ENCODE measurements around the gene TRIM8. TPM values are rescaled to one million over a fixed set of nuclear protein-coding genes. Genes with fewer than 3 reads are reported as not detected.

TRIM8 gene
- total and polyA plus RNA-seq, 9 donors: 48.5 to 120 (median 84.3) TPM

- peak; percentile 63 to 82 (median 75) for DNase-seq
- no peaks in the 10 kb centered on the region for H3K27me3 ChIP-seq
- intact Hi-C loops (cut with DNase I): loop anchor here in 2 of 4 donors (2.0 to 10.0 kb wide), 2 partner anchors 71 kb away; partner anchors contain the start of genes ARL3 (in 2 of the 2) and SFXN2 (in 2 of the 2)
Observed at GRCh38 chr10:102643336-102644065, 778 bp upstream of the TRIM8 start.

GRCh38 chr10:102644646-102645387 lies 538 bp downstream of the TRIM8 start:
- intact Hi-C loops (cut with DNase I): loop anchor here in 3 of 4 donors (2.0 to 10.0 kb wide), 3 partner anchors 67 to 70 kb away; partner anchors contain the start of genes ARL3 (in 3 of the 3) and SFXN2 (in 3 of the 3)

More at GRCh38 chr10:102643336-102644065, 778 bp upstream of the TRIM8 start:
- H3K9me3 ChIP-seq: no peaks in the 10 kb centered on the region
- no peaks in the 10 kb centered on the region for H3K36me3 ChIP-seq
- peaks cover 10% of the 10 kb centered on the region for H3K4me1 ChIP-seq (ENCODE audit: insufficient read depth)
- TF ChIP-seq CTCF (IDR thresholded peaks at IDR 0.05): no peak
- peak; percentile 61 for TF ChIP-seq POLR2A (IDR thresholded peaks at IDR 0.05)
- no peak for TF ChIP-seq EP300 (IDR thresholded peaks at IDR 0.05)
- 0 to 2% (median 1%) methylated on average over 74 to 76 of the region's 76 CpGs for WGBS, 3 donors
- H3K27ac ChIP-seq: peak overlapping the region; percentile 91 to 98
- H3K4me3 ChIP-seq: peak overlapping the region; percentile 69

GRCh38 chr10:102645388-102645740 lies 1.1 kb downstream of the TRIM8 start:
- peaks cover 26% of the 10 kb centered on the region for H3K4me1 ChIP-seq (ENCODE audit: insufficient read depth)
- H3K27ac ChIP-seq: peak overlapping the region; percentile 91 to 98
- H3K27me3 ChIP-seq: no peaks in the 10 kb centered on the region
- peak in 3 of 5 donors; percentile 62 to 76 (median 71) for DNase-seq
- H3K36me3 ChIP-seq: no peaks in the 10 kb centered on the region
- intact Hi-C loops (cut with DNase I): loop anchor here in 3 of 4 donors (2.0 to 10.0 kb wide), 3 partner anchors 67 to 69 kb away; partner anchors contain the start of genes ARL3 (in 3 of the 3) and SFXN2 (in 3 of the 3)
- WGBS, 3 donors: 0 to 1% (median 0%) methylated on average over 12 of the region's 12 CpGs
- H3K4me3 ChIP-seq: peak overlapping the region; percentile 69
- TF ChIP-seq EP300 (IDR thresholded peaks at IDR 0.05): peak; percentile 53
- TF ChIP-seq CTCF (IDR thresholded peaks at IDR 0.05): no peak
- H3K9me3 ChIP-seq: no peaks in the 10 kb centered on the region

More at GRCh38 chr10:102644646-102645387, 538 bp downstream of the TRIM8 start:
- Histone ChIP-seq H3K27ac (peak overlapping the region; percentile 91 to 98), H3K27me3 (no peaks in the 10 kb centered on the region), H3K4me3 (peak overlapping the region; percentile 69), H3K4me1 (ENCODE audit: insufficient read depth) (peaks cover 23% of the 10 kb centered on the region), H3K36me3 (no peaks in the 10 kb centered on the region), H3K9me3 (no peaks in the 10 kb centered on the region)
- TF ChIP-seq POLR2A (IDR thresholded peaks at IDR 0.05): no peak
- TF ChIP-seq CTCF (IDR thresholded peaks at IDR 0.05): peak in 2 of 3 donors; percentile 68 to 70
- 0 to 1% (median 0%) methylated on average over 43 to 62 of the region's 62 CpGs for WGBS, 3 donors
- peak; percentile 82 to 89 (median 85) for DNase-seq

All from ovary (tissue), 9 donors.